Fibroblast of skin of back (primary cell): ENCODE results near the gene TTC28.
"Not testable (repeated sequence)": the region's sequence is repeated elsewhere in the genome, so short reads cannot be mapped to it uniquely, and the experiment has no call there.

Experiments
- DNase-seq: peaks from one replicate; pipeline ENCODE4 v3.0.0-alpha.2; 2013

The TTC28 gene

DNA sequence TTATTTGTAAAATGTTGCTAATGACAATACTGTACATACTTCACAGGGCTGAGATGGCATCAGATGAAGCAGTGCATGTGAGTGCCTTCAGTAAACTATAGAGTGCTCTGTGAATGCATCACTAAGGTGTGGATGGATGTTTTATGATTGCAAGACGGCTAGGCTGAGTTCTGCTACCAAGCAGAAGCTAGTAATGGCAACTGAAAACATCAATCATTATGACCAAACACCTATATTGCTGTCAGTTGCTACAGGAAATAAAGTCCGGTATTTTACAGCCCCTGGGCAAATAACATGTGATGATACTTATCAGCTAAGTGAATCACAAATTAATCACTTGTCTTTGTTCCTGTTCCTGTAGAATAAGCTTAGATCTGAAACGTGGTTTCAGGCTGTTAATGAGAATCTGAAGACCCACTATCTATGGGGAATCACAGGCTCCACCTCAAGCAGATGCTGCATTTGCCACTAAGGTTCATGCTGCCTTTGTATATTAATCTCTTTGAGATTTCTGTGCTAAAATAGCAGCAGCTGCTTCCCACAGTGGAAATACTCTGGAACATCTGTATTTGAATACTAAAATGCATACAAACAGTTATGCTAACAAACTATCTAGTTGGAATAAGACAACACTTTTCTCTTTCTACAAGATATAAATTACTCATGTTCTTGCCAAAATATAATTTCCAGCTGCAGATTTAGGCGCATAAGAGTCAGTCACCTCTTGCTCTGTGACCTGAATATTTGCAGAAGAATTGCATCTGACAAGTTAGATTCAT lies 506.6 kb downstream of the TTC28 start:
- no peak for DNase-seq

- no peak for DNase-seq
Measured at GRCh38 chr22:28171712-28172111, 507.9 kb downstream of the TTC28 start.

GRCh38 chr22:28171115-28171514 lies 508.5 kb downstream of the TTC28 start:
- no peak for DNase-seq

DNA sequence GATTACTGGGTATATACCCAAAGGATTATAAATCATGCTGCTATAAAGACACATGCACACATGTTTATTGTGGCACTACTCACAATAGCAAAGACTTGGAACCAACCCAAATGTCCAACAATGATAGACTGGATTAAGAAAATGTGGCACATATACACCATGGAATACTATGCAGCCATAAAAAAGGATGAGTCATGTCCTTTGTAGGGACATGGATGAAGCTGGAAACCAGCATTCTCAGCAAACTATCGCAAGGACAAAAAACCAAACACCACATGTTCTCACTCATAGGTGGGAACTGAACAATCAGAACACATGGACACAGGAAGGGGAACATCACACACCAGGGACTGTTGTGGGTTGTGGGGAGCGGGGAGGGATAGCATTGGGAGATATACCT lies 510.3 kb downstream of the TTC28 start:
- not testable (repeated sequence) for DNase-seq

- no peak for DNase-seq
Measured at GRCh38 chr22:28155808-28156207, 523.8 kb downstream of the TTC28 start.

DNA sequence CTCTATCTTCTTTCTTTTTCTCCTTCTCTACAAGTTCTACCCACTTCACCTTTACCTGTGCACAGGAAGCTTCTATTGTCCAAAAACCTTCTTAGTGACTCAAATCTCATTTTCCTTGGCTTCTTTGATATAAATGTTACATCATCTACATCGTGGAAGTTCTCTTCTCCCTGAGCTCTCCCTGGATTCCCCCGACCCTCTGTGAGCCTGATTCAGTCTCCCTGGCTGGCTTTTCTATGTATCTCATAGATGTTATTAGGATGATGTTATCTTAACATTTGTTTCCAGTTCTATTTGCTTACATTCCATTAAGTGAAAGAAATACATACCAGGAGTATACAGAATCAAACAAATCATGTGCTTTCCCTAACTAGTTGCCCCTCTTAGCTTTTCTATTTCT lies 524.8 kb downstream of the TTC28 start:
- peak; percentile 44 for DNase-seq

GRCh38 chr22:28151151-28151816 lies 528.4 kb downstream of the TTC28 start:
- DNase-seq: no peak

- DNase-seq: no peak
Measured at GRCh38 chr22:28148816-28149465, 530.7 kb downstream of the TTC28 start.

GRCh38 chr22:28147401-28147800 lies 532.2 kb downstream of the TTC28 start:
- no peak for DNase-seq

DNA sequence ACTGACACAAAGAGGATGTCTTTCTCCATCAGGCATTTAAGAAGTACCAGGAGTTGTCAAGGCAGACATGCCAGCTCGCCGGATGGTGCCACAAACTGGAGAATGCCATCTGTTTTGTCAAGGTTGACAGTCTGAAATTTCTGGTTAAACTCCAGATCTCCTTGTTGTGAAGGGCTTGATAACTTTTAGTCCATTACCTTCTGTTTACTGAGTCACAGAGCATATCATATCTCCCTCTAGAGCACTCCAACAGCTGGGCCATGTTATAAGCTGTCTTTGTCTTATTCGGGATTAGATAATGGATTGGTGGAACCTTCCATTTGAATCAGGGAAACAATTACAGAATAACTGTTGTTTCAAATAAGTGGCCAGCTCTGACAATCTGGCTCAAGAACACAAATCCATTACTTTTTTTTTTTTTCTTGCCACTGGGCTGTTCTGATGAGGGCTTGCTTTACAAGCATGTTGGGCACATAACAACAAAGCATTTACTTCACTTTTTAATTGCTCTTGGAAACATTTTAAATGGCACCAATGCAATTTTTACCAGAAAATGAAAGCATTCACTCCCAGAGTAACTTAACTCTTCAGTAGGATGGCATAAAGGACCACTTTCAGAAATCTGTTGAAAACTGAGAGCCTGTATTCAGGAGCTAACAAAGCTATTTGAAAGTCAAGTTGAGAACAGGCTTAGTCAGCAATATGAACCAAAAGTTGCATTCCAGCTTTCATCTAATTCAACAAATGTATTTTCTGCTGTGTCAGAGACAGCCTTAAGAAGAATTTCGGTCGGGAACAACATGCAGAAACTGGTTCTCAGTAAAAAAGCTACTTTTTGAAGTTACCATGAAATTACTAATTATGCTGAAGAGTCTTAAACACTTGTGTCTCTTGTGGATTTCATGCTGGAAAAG lies 533.0 kb downstream of the TTC28 start:
- DNase-seq: no peak

DNA sequence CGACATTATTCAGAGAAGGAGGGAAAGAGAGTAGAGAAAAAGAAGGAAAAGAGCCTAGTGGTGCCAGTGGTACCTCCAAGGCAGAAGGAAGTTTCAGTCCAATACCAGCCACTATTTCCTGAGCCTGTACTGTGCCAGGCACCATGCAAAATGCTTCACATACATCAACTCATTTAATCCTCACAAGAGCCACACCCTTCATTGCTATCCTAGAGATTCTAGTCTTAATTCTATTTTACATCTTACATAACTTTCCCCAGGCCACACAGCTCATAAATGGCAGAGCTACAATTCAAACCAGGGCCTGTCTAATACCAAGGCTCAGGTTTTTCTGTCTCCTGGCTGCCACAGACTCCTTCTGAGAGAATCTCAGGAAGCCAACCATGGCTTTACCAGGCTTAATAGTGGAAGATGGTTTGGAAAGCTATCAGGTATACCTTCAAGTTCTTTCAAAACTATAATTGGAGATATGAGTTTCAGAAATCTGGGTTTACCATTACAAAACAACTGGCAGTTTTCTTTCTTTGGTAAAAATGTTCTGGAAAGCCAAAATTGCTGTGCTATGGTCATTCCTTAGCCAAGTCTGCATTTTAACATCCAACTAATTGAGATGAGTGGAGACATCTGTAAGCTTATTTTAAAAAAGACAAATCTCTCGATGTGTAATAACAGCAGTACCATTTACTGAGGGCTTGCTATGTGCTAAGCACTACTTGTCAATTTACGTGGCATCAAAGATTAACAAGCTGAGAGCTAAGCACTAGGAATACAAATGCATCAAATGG lies 535.5 kb downstream of the TTC28 start:
- no peak for DNase-seq

DNA sequence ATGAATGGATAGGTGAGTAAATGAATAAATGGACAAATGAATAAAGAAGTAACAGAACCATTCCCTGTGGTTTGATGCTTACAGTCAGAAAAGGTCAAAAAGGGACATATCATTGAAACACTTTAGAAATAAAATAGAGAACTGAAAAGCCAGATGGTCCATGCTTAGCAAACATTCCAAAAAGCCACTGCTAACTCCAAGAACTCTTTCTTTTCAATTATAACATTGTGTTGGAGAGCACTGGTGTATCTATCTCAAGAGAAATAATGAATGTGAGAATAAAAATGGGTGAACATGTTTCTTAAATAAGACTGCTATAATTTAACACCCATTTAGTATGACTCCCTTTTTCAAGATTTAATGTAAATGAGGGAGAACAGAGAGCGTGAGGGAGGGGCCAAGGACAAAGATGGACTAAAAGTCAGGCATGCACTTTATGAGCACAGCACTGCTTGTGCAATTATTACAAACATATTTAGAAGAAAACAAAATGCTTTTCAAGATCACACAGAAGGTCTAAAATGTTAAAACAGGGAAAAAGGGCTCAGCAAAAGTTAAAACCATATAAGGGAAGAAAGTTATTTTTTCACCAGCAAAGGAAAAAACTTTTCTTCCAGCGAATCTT lies 536.3 kb downstream of the TTC28 start:
- DNase-seq: no peak

GRCh38 chr22:28142361-28142961 lies 537.2 kb downstream of the TTC28 start:
- peak; percentile 94 for DNase-seq

GRCh38 chr22:28141614-28142013 lies 538.0 kb downstream of the TTC28 start:
- peak; percentile 79 for DNase-seq

GRCh38 chr22:28139961-28140360 lies 539.7 kb downstream of the TTC28 start:
- DNase-seq: peak; percentile 95

DNA sequence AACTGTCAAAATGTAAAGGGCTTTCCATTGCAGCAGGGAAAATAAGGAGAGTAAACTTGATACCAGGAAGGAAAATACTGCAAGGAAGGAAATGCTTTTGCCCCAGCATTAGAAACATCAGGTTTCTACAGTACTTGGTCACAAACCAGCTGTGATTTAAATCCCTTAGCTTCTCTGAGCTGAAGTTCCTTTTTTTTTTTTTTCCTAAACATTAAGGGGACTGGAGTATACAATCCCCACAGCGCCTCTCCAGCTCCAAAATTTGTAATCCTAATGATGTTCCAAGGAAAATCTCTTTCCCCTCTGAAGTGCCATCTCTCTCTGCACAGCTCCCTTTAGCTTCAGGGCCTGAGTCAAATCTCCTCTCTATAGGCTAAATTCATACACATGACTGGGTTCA lies 540.1 kb downstream of the TTC28 start:
- DNase-seq: no peak

DNA sequence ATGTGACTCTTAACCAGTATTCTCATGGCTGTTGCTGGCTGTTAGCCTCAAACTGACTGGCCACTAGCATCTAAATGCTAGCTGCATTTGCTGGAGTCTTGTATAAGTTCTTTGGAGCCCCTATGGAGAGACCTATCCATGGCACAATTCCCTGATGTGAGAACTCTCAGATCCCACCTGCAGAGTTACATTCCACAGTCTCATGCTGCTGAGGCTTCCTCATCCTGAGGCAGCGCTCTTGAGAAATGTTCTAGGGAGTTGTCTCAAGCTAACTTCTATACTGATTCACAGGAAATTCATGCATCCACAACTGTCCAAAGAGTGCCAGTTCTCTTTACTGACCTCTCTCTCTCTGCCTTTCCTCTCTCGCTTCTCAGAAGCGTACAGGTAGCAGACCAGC lies 542.6 kb downstream of the TTC28 start:
- no peak for DNase-seq

GRCh38 chr22:28132466-28132865 lies 547.2 kb downstream of the TTC28 start:
- no peak for DNase-seq

DNA sequence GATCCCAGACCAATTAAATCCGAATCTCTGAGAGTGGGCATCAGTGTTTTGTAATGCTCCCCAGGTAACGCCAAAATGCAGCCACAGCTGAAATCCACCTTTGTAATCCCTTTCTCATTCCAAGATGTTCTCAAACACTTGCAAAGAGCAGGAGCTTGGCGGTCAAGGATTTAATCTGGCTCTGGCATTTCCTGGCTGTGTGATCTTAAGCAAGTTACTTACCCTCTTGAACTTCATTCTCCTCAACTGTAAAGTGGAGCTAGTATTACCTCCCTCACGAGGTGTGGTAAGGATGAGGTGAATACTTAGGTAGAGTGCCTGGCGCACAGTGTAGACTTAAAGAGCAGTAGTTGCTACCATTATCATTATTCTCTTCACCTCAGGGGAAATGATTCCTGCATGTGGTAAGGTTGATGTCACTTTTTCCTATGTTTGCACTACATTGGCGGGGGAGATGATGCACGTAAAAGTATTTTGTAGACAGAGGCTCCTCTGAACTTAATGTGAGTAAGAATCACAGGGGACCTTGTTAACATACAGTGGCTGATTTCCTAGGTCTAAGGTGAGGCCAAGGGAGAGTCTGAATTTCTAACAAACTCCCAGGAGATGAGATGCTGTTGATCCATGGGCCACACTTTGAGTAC lies 550.2 kb downstream of the TTC28 start:
- no peak for DNase-seq

DNA sequence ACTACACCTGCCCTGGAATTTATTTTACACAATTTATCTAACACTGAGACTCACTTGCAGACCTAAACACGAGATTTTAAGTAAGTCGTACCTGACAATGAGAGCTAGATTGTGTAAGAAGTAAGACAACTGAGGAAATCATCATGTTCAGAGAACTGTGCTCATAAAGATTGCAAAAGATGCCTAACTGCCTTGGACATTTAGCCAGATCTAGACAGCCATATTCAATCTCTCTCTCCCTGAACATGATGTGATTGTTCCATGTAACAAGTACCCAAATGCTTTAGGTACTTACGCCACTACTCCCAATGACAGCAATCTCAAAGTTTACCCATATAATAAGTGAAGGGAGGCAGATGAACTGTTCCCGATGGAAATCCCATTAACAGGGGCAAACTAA lies 550.8 kb downstream of the TTC28 start:
- no peak for DNase-seq
